HAP-1 (cell line): ENCODE measurements around the gene UMPS.
"Not testable (repeated sequence)": the region's sequence is repeated elsewhere in the genome, so short reads cannot be mapped to it uniquely, and the experiment has no call there.

Source experiments
- DNase-seq, 2 experiments: peaks; one replicate each; pipeline ENCODE4 v3.0.0-alpha.2; 2016 to 2020; ENCODE audit warnings: low spot score in 2 of 2
- H3K27me3 ChIP-seq: fragments of 250-450 bp; sonication (Bioruptor Pico); 2 replicates; pipeline ENCODE4 v1.5.1; 2020; ENCODE audit warnings: low read depth, mild to moderate bottlenecking, moderate library complexity
- H3K36me3 ChIP-seq: fragments of 250-450 bp; sonication (Bioruptor Pico); replicated peaks from 2 replicates; pipeline ENCODE4 v1.5.1; 2020; ENCODE audit warnings: mild to moderate bottlenecking
- H3K4me1 ChIP-seq: fragments of 250-450 bp; sonication (Bioruptor Pico); 2 replicates; pipeline ENCODE4 v1.5.1; 2020; ENCODE audit warnings: mild to moderate bottlenecking
- H3K4me3 ChIP-seq: fragments of 250-450 bp; sonication (Bioruptor Pico); 2 replicates; pipeline ENCODE4 v1.5.1; 2020; ENCODE audit warnings: mild to moderate bottlenecking, moderate library complexity
- H3K9me3 ChIP-seq: fragments of 250-450 bp; sonication (Bioruptor Pico); 2 replicates; pipeline ENCODE4 v1.5.1; 2020; ENCODE audit warnings: mild to moderate bottlenecking, moderate library complexity
- in situ Hi-C: fragments of 300-500 bp; cut with MboI; formaldehyde crosslinking; loops from 3 replicates; pipeline ENCODE4 v1.14.3; 2020; ENCODE audit warnings: low sequenced_read_pairs, inconsistent platforms, mixed read lengths

UMPS gene

GRCh38 chr3:124781476-124782376 is 51.5 kb downstream of the UMPS start:
- H3K27me3 ChIP-seq: no peaks in the 10 kb centered on the region
- no peak for DNase-seq
- no peaks in the 10 kb centered on the region for H3K36me3 ChIP-seq
- H3K4me3 ChIP-seq: no peak overlapping the region
- H3K4me1 ChIP-seq: no peaks in the 10 kb centered on the region
- no peaks in the 10 kb centered on the region for H3K9me3 ChIP-seq
- in situ Hi-C loops: no loop called here

DNA sequence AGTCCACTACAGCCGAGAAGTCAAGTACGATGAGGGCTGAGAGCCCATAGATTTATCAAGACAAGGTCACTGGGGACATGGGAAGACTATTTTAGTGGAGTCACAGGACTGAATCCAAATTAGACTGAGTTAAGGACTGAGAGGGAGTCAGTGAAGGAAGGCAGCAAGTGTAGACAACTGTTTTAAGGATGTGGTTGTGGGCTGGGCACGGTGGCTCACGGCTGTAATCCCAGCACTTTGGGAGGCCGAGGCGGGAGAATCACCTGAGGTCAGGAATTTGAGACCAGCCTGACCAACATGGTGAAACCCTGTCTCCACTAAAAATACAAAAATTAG is 52.1 kb downstream of the UMPS start:
- H3K27me3 ChIP-seq, H3K4me1 ChIP-seq, in situ Hi-C loops, H3K36me3 ChIP-seq, H3K4me3 ChIP-seq, H3K9me3 ChIP-seq, DNase-seq: not testable (repeated sequence)

DNA sequence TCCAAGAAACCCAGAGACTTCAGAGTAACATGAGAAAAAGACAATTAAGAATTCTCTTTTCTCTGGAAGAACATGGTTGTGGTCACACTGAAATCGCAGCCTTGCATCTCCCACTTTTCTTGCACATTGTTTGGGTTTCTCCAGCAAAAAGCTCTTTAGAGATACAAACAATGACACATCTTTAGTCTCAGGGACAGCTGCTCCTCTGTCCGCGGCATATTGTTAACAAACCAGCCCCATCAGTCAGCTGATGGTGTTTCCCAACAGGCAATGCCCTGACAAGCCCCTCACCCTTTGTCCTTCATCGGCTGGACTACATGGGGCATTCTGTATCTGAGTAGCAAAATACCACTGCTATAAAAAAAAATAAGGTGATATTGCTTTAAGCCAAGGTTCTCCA is 53.4 kb downstream of the UMPS start:
- Histone ChIP-seq H3K36me3 (no peaks in the 10 kb centered on the region), H3K27me3 (no peaks in the 10 kb centered on the region), H3K9me3 (no peaks in the 10 kb centered on the region), H3K4me1 (no peaks in the 10 kb centered on the region), H3K4me3 (no peak overlapping the region)
- DNase-seq: no peak
- in situ Hi-C loops: no loop called here

- H3K36me3 ChIP-seq: no peaks in the 10 kb centered on the region
- no peak for DNase-seq
- no peaks in the 10 kb centered on the region for H3K4me1 ChIP-seq
- in situ Hi-C loops: no loop called here
- no peak overlapping the region for H3K4me3 ChIP-seq
- no peaks in the 10 kb centered on the region for H3K27me3 ChIP-seq
- no peaks in the 10 kb centered on the region for H3K9me3 ChIP-seq
Observed at GRCh38 chr3:124784686-124785382, 54.6 kb downstream of the UMPS start.

DNA sequence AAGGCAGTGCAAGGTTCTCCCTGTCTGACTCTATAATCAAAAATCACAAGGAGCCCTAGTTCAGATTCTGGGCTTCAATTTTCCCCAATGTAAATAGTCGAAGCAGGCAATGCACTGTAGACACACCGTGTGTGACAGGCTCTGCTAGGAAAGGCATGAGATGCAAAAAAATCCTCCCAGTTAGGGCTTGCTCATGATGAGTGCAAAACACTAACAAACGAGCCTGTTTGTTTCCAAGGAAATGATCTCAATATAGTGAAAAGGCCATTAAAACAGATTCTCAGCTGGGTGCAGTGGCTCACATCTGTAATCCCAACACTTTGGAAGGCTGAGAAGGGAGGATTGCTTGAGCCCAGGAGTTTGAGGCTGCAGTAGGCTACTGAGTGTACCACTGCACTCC is 55.7 kb downstream of the UMPS start:
- DNase-seq: no peak
- H3K9me3 ChIP-seq: no peaks in the 10 kb centered on the region
- no peaks in the 10 kb centered on the region for H3K4me1 ChIP-seq
- in situ Hi-C loops: no loop called here
- H3K4me3 ChIP-seq: no peak overlapping the region
- H3K27me3 ChIP-seq: no peaks in the 10 kb centered on the region
- no peaks in the 10 kb centered on the region for H3K36me3 ChIP-seq

- in situ Hi-C loops: no loop called here
- peak in 1 of 2 experiments; percentile 38 for DNase-seq
Observed at GRCh38 chr3:124786511-124787241, 56.4 kb downstream of the UMPS start.

DNA sequence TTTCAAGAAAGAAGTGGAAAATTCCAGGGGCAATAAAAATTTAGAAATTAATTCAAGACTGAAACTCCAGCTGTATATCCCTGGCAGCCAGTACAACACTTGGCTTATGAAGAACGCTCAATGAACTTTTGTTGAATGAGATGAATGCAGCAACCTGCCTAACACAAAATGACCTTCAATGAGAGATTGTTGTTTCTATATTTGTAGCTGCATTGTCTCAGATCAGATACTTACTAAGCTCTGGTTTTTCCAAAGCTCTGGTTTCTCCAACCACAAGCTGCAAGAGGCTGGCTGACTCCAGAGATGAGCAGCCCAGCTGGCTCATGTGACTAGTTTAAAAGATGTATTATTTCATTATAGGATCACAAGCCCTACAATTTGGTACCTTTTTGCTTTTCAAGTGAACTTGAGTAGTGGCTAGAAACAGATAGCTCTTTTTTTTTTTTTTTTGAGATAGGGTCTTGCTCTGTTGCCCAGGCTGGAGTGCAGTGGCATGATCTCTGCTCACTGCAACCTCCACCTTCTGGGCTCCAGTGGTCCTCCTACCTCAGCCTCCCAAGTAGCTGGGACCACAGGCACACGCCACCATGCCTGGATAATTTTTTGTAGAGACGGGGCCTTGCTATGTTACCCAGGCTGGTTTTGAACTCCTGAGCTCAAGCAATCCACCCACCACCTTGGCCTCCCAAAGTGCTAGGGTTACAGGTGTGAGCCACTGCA is 57.4 kb downstream of the UMPS start:
- DNase-seq: no peak
- H3K4me1 ChIP-seq: no peaks in the 10 kb centered on the region
- H3K36me3 ChIP-seq: no peaks in the 10 kb centered on the region
- no peak overlapping the region for H3K4me3 ChIP-seq
- in situ Hi-C loops: no loop called here
- H3K9me3 ChIP-seq: no peaks in the 10 kb centered on the region
- H3K27me3 ChIP-seq: no peaks in the 10 kb centered on the region

More at GRCh38 chr3:124786511-124787241, 56.4 kb downstream of the UMPS start:
- H3K27me3 ChIP-seq: no peaks in the 10 kb centered on the region
- H3K4me3 ChIP-seq: no peak overlapping the region
- H3K4me1 ChIP-seq: no peaks in the 10 kb centered on the region
- no peaks in the 10 kb centered on the region for H3K36me3 ChIP-seq
- no peaks in the 10 kb centered on the region for H3K9me3 ChIP-seq

DNA sequence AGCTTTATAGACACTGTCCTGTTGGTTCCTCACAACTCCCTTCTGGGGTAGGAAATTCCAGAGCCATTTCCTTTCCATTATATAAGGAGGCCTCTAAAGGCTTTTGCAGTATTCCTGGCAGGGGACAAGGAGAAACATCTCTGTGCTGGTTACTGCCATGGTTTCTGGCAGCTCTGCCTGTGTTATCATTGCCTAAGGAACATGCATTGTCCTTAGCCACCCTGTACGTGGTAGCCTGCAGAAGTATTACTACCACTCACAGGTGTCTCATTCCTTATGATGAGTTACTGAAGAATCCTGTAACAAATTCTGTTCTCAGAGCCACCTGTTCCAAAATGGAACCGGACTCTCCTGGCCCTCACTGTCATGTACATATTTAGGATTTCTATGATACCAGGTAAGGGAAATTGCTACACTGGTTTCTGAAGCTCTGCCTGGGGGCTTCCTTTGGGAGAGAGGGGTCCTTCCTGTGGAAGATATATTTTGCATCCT is 58.0 kb downstream of the UMPS start:
- no peak overlapping the region for H3K4me3 ChIP-seq
- DNase-seq: no peak
- H3K36me3 ChIP-seq: no peaks in the 10 kb centered on the region
- H3K4me1 ChIP-seq: no peaks in the 10 kb centered on the region
- H3K27me3 ChIP-seq: no peaks in the 10 kb centered on the region
- in situ Hi-C loops: no loop called here
- H3K9me3 ChIP-seq: no peaks in the 10 kb centered on the region

DNA sequence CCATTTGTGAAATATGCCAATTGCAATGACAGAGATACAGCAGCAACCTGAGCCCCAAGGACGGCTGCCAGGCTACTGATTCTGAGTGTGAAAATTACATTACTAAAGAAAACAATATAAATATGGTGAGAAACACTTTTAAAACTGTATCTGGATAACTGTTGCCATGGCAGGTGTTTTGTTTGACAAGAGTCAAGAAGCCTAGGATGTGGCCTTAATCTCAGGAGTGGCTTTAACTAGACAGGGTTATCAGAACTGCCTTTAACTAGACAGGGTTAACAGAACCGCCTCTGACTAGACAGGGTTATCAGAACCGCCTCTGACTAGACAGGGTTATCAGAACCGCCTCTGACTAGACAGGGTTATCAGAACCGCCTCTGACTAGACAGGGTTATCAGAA is 58.9 kb downstream of the UMPS start:
- not testable (repeated sequence) for H3K36me3 ChIP-seq

GRCh38 chr3:124791142-124791541 is 60.9 kb downstream of the UMPS start:
- no peak for DNase-seq
- Histone ChIP-seq H3K4me3 (no peak overlapping the region), H3K9me3 (no peaks in the 10 kb centered on the region), H3K36me3 (no peaks in the 10 kb centered on the region), H3K4me1 (no peaks in the 10 kb centered on the region), H3K27me3 (no peaks in the 10 kb centered on the region)
- in situ Hi-C loops: no loop called here

More for the DNA sequence above, 58.9 kb downstream of the UMPS start:
- H3K9me3 ChIP-seq, H3K4me1 ChIP-seq, H3K4me3 ChIP-seq, in situ Hi-C loops, H3K27me3 ChIP-seq, DNase-seq: not testable (repeated sequence)

GRCh38 chr3:124791639-124792151 is 61.4 kb downstream of the UMPS start:
- H3K4me1 ChIP-seq: no peaks in the 10 kb centered on the region
- H3K36me3 ChIP-seq: no peaks in the 10 kb centered on the region
- in situ Hi-C loops: no loop called here
- H3K4me3 ChIP-seq: no peak overlapping the region
- no peaks in the 10 kb centered on the region for H3K27me3 ChIP-seq
- no peak for DNase-seq
- no peaks in the 10 kb centered on the region for H3K9me3 ChIP-seq

GRCh38 chr3:124792341-124793040 is 62.2 kb downstream of the UMPS start:
- no peak for DNase-seq
- no peaks in the 10 kb centered on the region for H3K27me3 ChIP-seq
- no peaks in the 10 kb centered on the region for H3K36me3 ChIP-seq
- no peaks in the 10 kb centered on the region for H3K4me1 ChIP-seq
- H3K9me3 ChIP-seq: no peaks in the 10 kb centered on the region
- in situ Hi-C loops: no loop called here
- H3K4me3 ChIP-seq: no peak overlapping the region
